GM10248 (cell line): Measurements from ENCODE around the gene NACC2.

Source experiments
- CTCF ChIA-PET: fragments of 300-600 bp; sonication (Branson Sonifier 250); formaldehyde crosslinking; extraction: SDS; loops from one replicate; lab custom pipeline; 2021; ENCODE audit warnings: antibody characterized with exemption; lab: Yijun Ruan, JAX
- POLR2A ChIA-PET: fragments of 350-650 bp; sonication (Branson Sonifier 250); formaldehyde crosslinking; extraction: SDS; loops from one replicate; lab custom pipeline; 2020; ENCODE audit warnings: antibody characterized with exemption; lab: Yijun Ruan, JAX
- DNase-seq: peaks from one replicate; pipeline ENCODE4 v3.0.0; 2012; ENCODE audit errors: extremely low spot score
- CTCF ChIP-seq: IDR thresholded peaks from 2 replicates; pipeline ENCODE4 v1.5.1; 2012; ENCODE audit warnings: mild to moderate bottlenecking, low read depth; ENCODE audit errors: extremely low read depth, missing control alignments, control extremely low read depth

NACC2 gene

DNA sequence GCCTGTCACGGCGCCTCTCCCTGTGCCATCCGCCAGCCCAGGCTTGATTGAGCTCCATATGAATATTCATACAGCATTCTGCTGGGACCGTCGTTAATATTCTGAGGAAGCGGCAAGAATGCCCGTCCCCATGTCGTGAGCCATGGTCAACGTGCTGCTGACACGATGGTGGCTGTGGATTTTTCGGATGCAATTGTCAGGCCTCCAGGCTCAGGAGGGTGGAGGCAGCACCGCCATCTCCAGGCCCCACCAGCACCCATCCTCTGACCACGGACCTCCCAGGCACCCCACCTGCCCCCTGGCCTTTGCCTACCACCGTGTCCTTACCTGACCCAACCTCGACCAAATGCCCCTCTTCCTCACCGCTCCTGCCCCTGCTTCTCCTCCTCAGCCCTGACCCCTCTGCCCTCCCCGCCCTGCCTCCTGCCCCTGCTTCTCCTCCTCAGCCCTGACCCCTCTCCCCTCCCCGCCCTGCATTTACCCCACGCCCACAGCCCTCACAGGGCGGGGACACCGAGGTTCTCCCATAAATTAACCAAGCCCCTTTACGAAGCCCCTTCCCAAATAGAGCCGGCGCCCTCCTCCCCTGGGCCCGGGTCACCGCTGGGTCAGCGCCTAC, 13.7 kb upstream of the NACC2 start:
- no peak for DNase-seq
- ChIA-PET POLR2A (no interaction called here), CTCF (interaction anchor here (0.8 to 4.4 kb wide), 7 partner anchors 9 to 231 kb away, joined by 3 to 30 read pairs (median 5); partner anchors contain the start of gene TMEM250)
- TF ChIP-seq CTCF: no peak

- DNase-seq: no peak
- TF ChIP-seq CTCF: no peak
- POLR2A ChIA-PET: no interaction called here
- CTCF ChIA-PET: interaction anchor here (0.9 to 2.2 kb wide), 3 partner anchors 10 to 231 kb away, joined by 3 to 8 read pairs (median 3); partner anchors contain the start of gene TMEM250
Measured at GRCh38 chr9:136107953-136108647, 13.0 kb upstream of the NACC2 start.

- peak; percentile 79 for DNase-seq
- no peak for TF ChIP-seq CTCF
- ChIA-PET POLR2A (no interaction called here), CTCF (interaction anchor here (1.1 to 2.4 kb wide), 6 partner anchors 10 to 140 kb away, joined by 3 to 8 read pairs (median 5); no protein-coding TSS in a partner anchor)
Measured at GRCh38 chr9:136107155-136107952, 12.3 kb upstream of the NACC2 start.

DNA sequence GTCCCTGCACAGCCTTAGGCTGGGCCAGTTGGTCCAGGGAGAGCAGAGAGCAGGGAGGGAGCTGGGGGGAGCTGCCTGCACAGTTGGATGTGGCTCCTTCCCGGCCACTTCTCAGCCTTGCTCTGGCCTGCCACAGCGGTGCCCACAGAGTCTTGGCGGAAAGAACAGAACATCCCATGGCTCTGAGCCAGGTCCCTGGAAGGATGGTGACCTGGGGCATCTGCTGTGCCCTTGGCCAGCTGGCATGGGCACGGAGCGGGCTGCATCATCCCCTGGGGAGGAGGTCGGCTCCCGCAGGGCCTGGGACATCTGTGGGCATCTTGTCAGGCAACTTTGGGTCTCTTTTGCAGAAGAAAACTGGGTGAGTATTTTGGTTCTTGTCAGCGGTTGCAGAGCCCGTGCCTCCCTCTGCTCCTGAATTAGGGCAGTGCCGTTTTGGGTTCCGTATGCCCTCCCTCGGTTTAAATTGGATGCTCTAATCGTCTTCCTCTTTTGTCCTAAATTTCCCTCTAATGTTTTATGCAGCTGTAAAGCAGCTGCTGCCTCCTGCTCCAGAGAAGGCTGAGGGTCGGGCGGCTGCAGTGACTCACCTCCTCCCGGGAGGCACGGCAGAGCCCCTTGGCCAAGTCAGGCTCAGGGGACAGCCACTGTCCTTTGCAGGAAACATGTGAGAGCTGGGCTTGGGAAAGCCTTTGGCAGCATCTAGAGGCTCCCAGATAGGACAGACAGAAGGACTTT, 10.5 kb upstream of the NACC2 start:
- CTCF ChIA-PET: interaction anchor here (0.8 to 2.4 kb wide), 5 partner anchors 8 to 138 kb away, joined by 4 to 8 read pairs (median 6); no protein-coding TSS in a partner anchor
- no peak for DNase-seq
- POLR2A ChIA-PET: no interaction called here
- TF ChIP-seq CTCF: no peak

- POLR2A ChIA-PET: no interaction called here
- CTCF ChIA-PET: interaction anchor here (0.7 kb wide), 1 partner anchor 137 kb away, joined by 3 read pairs; no protein-coding TSS in a partner anchor
- no peak for TF ChIP-seq CTCF
- DNase-seq: no peak
Measured at GRCh38 chr9:136104916-136105315, 9.8 kb upstream of the NACC2 start.

GRCh38 chr9:136104488-136104800, 9.4 kb upstream of the NACC2 start:
- DNase-seq: no peak
- no peak for TF ChIP-seq CTCF
- POLR2A ChIA-PET: no interaction called here
- CTCF ChIA-PET: interaction anchor here (0.7 kb wide), 1 partner anchor 137 kb away, joined by 3 read pairs; no protein-coding TSS in a partner anchor
